GM18517 (cell line): Measurements from ENCODE around the gene MOV10L1.
"Not testable (repeated sequence)": the region's sequence is repeated elsewhere in the genome, so short reads cannot be mapped to it uniquely, and the experiment has no call there.

Experiments
- ATAC-seq: cut with Tn5 transposase; IDR thresholded peaks from one replicate; pipeline ENCODE4 v1.9.1; 2021; ENCODE audit warnings: mild to moderate bottlenecking, moderate library complexity; ENCODE audit not compliant: unreplicated experiment

Gene MOV10L1

GRCh38 chr22:50131894-50132293, 42.1 kb downstream of the MOV10L1 start:
- ATAC-seq: no peak

GRCh38 chr22:50134481-50134880, 44.7 kb downstream of the MOV10L1 start:
- no peak for ATAC-seq

- no peak for ATAC-seq
These were observed 46.8 kb downstream of the MOV10L1 start for GRCh38 chr22:50136581-50137015.

- ATAC-seq: not testable (repeated sequence)
These were observed 47.5 kb downstream of the MOV10L1 start for GRCh38 chr22:50137277-50137676.

GRCh38 chr22:50138041-50138440, 48.2 kb downstream of the MOV10L1 start:
- ATAC-seq: no peak

GRCh38 chr22:50138988-50139387, 49.2 kb downstream of the MOV10L1 start:
- no peak for ATAC-seq

- ATAC-seq: no peak
These were observed 50.1 kb downstream of the MOV10L1 start for GRCh38 chr22:50139843-50140415.

GRCh38 chr22:50140615-50141014, 50.8 kb downstream of the MOV10L1 start:
- no peak for ATAC-seq

- ATAC-seq: no peak
These were observed 51.7 kb downstream of the MOV10L1 start for GRCh38 chr22:50141462-50141861.

GRCh38 chr22:50141891-50142363, 52.1 kb downstream of the MOV10L1 start:
- no peak for ATAC-seq

- ATAC-seq: no peak
These were observed 53.3 kb downstream of the MOV10L1 start for GRCh38 chr22:50143096-50143495.

GRCh38 chr22:50144005-50144614, 54.3 kb downstream of the MOV10L1 start:
- ATAC-seq: no peak

- ATAC-seq: no peak
These were observed 56.1 kb downstream of the MOV10L1 start for GRCh38 chr22:50145721-50146438.

- no peak for ATAC-seq
These were observed 56.8 kb downstream of the MOV10L1 start for GRCh38 chr22:50146439-50147238.

- not testable (repeated sequence) for ATAC-seq
These were observed 57.7 kb downstream of the MOV10L1 start for GRCh38 chr22:50147258-50148165.

GRCh38 chr22:50148166-50148500, 58.3 kb downstream of the MOV10L1 start:
- ATAC-seq: no peak

- no peak for ATAC-seq
These were observed 59.4 kb downstream of the MOV10L1 start for GRCh38 chr22:50148991-50149721.

- ATAC-seq: no peak
These were observed 60.6 kb downstream of the MOV10L1 start for GRCh38 chr22:50150161-50151129.
